GM19351 (cell line): ENCODE data around the gene NBAS.
"Not testable (repeated sequence)": the region's sequence is repeated elsewhere in the genome, so short reads cannot be mapped to it uniquely, and the experiment has no call there.

Experiments
- ATAC-seq: cut with Tn5 transposase; IDR thresholded peaks from one replicate; pipeline ENCODE4 v1.9.1; 2021; ENCODE audit warnings: mild to moderate bottlenecking, moderate library complexity; ENCODE audit not compliant: unreplicated experiment

NBAS gene

GRCh38 chr2:15238028-15238427 lies 323.1 kb downstream of the NBAS start:
- ATAC-seq: no peak

- no peak for ATAC-seq
Measured at GRCh38 chr2:15230599-15231192, 330.4 kb downstream of the NBAS start.

- no peak for ATAC-seq
Measured at GRCh38 chr2:15226661-15227060, 334.5 kb downstream of the NBAS start.

- no peak for ATAC-seq
Measured at GRCh38 chr2:15225131-15225530, 336.0 kb downstream of the NBAS start.

- ATAC-seq: no peak
Measured at GRCh38 chr2:15224641-15225040, 336.5 kb downstream of the NBAS start.

GRCh38 chr2:15223887-15224286 lies 337.2 kb downstream of the NBAS start:
- ATAC-seq: no peak

- ATAC-seq: no peak
Measured at GRCh38 chr2:15222856-15223255, 338.3 kb downstream of the NBAS start.

- ATAC-seq: no peak
Measured at GRCh38 chr2:15220603-15221002, 340.5 kb downstream of the NBAS start.

- no peak for ATAC-seq
Measured at GRCh38 chr2:15218423-15219086, 342.6 kb downstream of the NBAS start.

- no peak for ATAC-seq
Measured at GRCh38 chr2:15212249-15212648, 348.9 kb downstream of the NBAS start.

GRCh38 chr2:15210542-15210941 lies 350.6 kb downstream of the NBAS start:
- not testable (repeated sequence) for ATAC-seq

GRCh38 chr2:15206419-15206818 lies 354.7 kb downstream of the NBAS start:
- no peak for ATAC-seq

GRCh38 chr2:15205562-15205961 lies 355.6 kb downstream of the NBAS start:
- ATAC-seq: no peak

GRCh38 chr2:15201009-15201408 lies 360.1 kb downstream of the NBAS start:
- no peak for ATAC-seq

- no peak for ATAC-seq
Measured at GRCh38 chr2:15200581-15200980, 360.6 kb downstream of the NBAS start.

- ATAC-seq: no peak
Measured at GRCh38 chr2:15198051-15198450, 363.1 kb downstream of the NBAS start.

- ATAC-seq: no peak
Measured at GRCh38 chr2:15195813-15196212, 365.3 kb downstream of the NBAS start.

- no peak for ATAC-seq
Measured at GRCh38 chr2:15191789-15192188, 369.3 kb downstream of the NBAS start.

- ATAC-seq: no peak
Measured at GRCh38 chr2:15189216-15189615, 371.9 kb downstream of the NBAS start.

- no peak for ATAC-seq
Measured at GRCh38 chr2:15187702-15188101, 373.4 kb downstream of the NBAS start.

- ATAC-seq: no peak
Measured at GRCh38 chr2:15186118-15186517, 375.0 kb downstream of the NBAS start.

GRCh38 chr2:15184491-15184890 lies 376.6 kb downstream of the NBAS start:
- no peak for ATAC-seq

GRCh38 chr2:15182275-15182674 lies 378.9 kb downstream of the NBAS start:
- ATAC-seq: no peak
